Activated T-helper 1 cell treated with anti-CD3 and anti-CD28 coated beads, Interleukin-12 subunit alpha, Interleukin-12 subunit beta, Interleukin-2, Interleukin-4 antibody, amounts not matched to agents 30 ng/mL and 10 ng/mL and 1 ng/mL, durations not matched to agents 14 hours and 24 hours and 36 hours (primary cell): ENCODE measurements around the gene FRAS1. TPM values are rescaled to one million over a fixed set of nuclear protein-coding genes. Genes with fewer than 3 reads are reported as not detected.

Source experiments
- DNase-seq: peaks from one replicate; pipeline ENCODE4 v3.0.0; 2021; ENCODE audit warnings: low spot score
- H3K27ac Mint-ChIP-seq: one replicate; pipeline ENCODE4 v1.8.0; 2021; ENCODE audit warnings: mild to moderate bottlenecking, mixed read lengths
- H3K27me3 Mint-ChIP-seq: one replicate; pipeline ENCODE4 v1.8.0; 2022; ENCODE audit warnings: mild to moderate bottlenecking, moderate library complexity, mixed read lengths; ENCODE audit not compliant: insufficient read depth
- H3K36me3 Mint-ChIP-seq: one replicate; pipeline ENCODE4 v1.8.0; 2021; ENCODE audit warnings: low read depth, mixed read lengths
- H3K4me1 Mint-ChIP-seq: one replicate; pipeline ENCODE4 v1.8.0; 2021; ENCODE audit warnings: low read depth, mixed read lengths
- H3K4me3 Mint-ChIP-seq: one replicate; pipeline ENCODE4 v1.8.0; 2021; ENCODE audit warnings: mild to moderate bottlenecking, moderate library complexity, mixed read lengths
- H3K9me3 Mint-ChIP-seq: one replicate; pipeline ENCODE4 v1.8.0; 2021; ENCODE audit warnings: mixed read lengths
- intact Hi-C: fragments of 100-400 bp; cut with micrococcal nuclease; formaldehyde crosslinking; loops from one replicate; pipeline ENCODE4 v1.15.1; 2024
- total RNA-seq: library from RNA; stranded (reverse); gene quantifications from 2 replicates; pipeline ENCODE4 v1.2.3, GENCODE V29; 2022

FRAS1 gene
- total RNA-seq, 1 donor from 2014 or later, result not detected

DNA sequence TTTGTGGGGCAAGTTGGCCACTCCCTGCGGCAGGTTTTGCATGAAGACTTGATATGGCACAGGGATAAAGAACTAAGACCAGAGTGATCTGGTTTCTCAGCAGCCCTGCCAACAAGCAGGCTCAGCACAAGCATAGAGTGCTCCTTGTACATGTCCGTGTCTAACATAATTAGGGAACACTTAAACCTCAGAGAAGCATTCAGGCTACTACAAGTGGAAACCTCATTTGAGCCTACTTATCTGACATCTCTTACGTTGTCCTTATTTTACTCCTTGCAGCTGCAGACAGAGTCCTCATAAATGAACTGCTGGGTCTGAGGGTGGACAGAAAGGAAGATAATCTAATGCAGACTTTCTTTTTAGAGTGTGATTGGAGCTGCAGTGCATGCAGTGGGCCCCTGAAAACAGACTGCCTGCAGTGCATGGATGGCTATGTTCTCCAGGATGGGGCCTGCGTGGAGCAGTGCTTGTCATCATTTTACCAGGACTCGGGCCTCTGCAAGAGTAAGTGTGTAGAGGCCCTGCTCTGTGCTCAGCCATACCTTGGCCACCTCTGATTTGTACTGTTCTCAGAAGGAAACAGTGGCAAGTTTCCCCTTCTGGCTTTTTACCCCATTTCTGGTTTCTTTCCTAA, 315.3 kb downstream of the FRAS1 start:
- no peak for DNase-seq
- Mint-ChIP-seq H3K9me3 (no peaks in the 10 kb centered on the region), H3K27ac (no peak overlapping the region), H3K36me3 (no peaks in the 10 kb centered on the region), H3K4me3 (no peak overlapping the region), H3K27me3 (peaks cover 2% of the 10 kb centered on the region), H3K4me1 (no peaks in the 10 kb centered on the region)
- intact Hi-C loops, result no loop called here

DNA sequence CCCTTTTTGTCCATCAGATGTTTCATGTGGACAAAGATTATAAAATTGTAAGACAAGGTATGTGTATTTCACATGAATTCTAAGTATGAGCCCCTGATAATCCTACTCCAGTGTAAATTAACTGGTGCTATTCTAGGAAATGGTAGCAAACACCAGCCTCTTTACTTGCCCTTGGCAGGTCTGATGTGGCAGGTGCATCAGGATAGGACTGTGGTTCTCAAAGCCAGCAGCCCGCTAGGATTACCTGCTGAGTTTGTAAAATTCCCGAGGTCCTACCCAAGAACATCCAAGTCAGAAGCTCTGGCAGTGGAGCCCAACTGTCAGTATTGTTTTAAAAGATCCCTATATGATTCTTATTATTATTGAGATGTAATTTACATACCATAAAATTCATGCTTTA, 320.4 kb downstream of the FRAS1 start:
- no peak overlapping the region for H3K4me3 Mint-ChIP-seq
- H3K4me1 Mint-ChIP-seq, result no peaks in the 10 kb centered on the region
- H3K27me3 Mint-ChIP-seq, result no peaks in the 10 kb centered on the region
- no peak overlapping the region for H3K27ac Mint-ChIP-seq
- H3K9me3 Mint-ChIP-seq, result no peaks in the 10 kb centered on the region
- H3K36me3 Mint-ChIP-seq, result no peaks in the 10 kb centered on the region
- intact Hi-C loops, result no loop called here
- no peak for DNase-seq

GRCh38 chr4:78379040-78379439, 321.9 kb downstream of the FRAS1 start:
- DNase-seq, result no peak
- intact Hi-C loops, result no loop called here
- no peaks in the 10 kb centered on the region for H3K27me3 Mint-ChIP-seq
- H3K9me3 Mint-ChIP-seq, result no peaks in the 10 kb centered on the region
- no peak overlapping the region for H3K4me3 Mint-ChIP-seq
- H3K4me1 Mint-ChIP-seq, result no peaks in the 10 kb centered on the region
- H3K36me3 Mint-ChIP-seq, result no peaks in the 10 kb centered on the region
- no peak overlapping the region for H3K27ac Mint-ChIP-seq

DNA sequence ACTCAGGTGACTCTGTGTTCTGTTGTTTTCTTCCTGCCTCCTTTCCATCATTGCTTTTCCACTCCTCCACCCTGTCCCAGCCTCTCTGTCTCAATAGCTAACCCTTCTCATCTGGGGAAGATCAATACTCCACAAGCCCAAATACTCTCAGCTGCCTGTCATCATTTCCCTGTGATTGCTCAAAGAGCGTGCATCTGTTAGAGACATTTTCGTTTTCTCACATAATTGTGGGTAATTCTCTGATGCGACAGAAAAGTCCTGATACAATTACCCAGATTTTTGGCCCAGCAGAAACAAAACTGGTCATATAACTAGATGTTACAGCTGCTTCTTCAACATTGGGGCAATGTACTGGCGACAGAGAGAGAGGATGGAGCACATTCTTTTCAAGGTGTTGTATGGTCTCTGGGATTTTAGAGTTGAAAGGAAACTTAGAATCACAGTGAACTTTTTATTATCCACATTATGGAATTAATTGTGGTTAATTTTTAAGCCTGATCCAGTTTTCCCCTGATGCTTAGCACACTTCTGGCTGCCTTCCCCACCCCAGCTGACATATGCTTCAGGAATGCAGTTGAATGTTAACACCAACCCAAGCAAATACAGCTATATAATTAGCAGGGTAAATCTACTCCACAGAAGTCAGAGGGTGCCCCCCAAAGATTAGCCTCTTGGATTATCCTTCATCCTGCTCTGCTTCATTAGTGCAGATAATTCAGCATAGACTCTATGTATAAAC, 323.0 kb downstream of the FRAS1 start:
- H3K4me1 Mint-ChIP-seq, result no peaks in the 10 kb centered on the region
- no peak overlapping the region for H3K27ac Mint-ChIP-seq
- no peak overlapping the region for H3K4me3 Mint-ChIP-seq
- H3K9me3 Mint-ChIP-seq, result no peaks in the 10 kb centered on the region
- no peaks in the 10 kb centered on the region for H3K36me3 Mint-ChIP-seq
- no peak for DNase-seq
- H3K27me3 Mint-ChIP-seq, result no peaks in the 10 kb centered on the region
- intact Hi-C loops, result no loop called here

GRCh38 chr4:78386679-78387078, 329.6 kb downstream of the FRAS1 start:
- no peak overlapping the region for H3K4me3 Mint-ChIP-seq
- H3K36me3 Mint-ChIP-seq, result no peaks in the 10 kb centered on the region
- peaks cover 9% of the 10 kb centered on the region for H3K27me3 Mint-ChIP-seq
- no peaks in the 10 kb centered on the region for H3K9me3 Mint-ChIP-seq
- H3K4me1 Mint-ChIP-seq, result no peaks in the 10 kb centered on the region
- H3K27ac Mint-ChIP-seq, result no peak overlapping the region
- DNase-seq, result no peak
- intact Hi-C loops, result no loop called here

DNA sequence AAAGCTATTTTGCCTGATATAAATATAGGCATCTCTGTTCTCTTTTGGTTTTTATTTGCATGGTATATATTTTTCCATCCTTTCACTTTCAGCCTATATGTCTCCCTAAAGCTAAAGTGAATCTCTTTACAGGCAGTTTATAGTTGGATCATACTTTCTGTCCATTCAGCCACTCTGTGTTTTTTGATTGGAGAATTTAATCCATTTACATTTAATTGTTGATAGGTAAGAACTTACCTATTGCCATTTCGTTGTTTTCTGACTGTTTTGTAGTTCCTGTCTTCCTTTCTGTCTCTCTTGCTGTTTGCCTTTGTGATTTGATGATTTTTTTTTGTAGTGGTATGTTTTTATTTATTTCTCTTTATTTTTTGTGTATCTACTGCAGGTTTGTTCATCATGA, 338.5 kb downstream of the FRAS1 start:
- Mint-ChIP-seq H3K4me3 (no peak overlapping the region), H3K9me3 (peaks cover 10% of the 10 kb centered on the region), H3K36me3 (no peaks in the 10 kb centered on the region), H3K27me3 (peaks cover 21% of the 10 kb centered on the region), H3K4me1 (no peaks in the 10 kb centered on the region), H3K27ac (no peak overlapping the region)
- intact Hi-C loops, result no loop called here
- no peak for DNase-seq

- Mint-ChIP-seq H3K9me3 (peaks cover 10% of the 10 kb centered on the region), H3K4me1 (no peaks in the 10 kb centered on the region)
Observed at GRCh38 chr4:78396613-78397291, 339.6 kb downstream of the FRAS1 start.

GRCh38 chr4:78397292-78397630, 340.1 kb downstream of the FRAS1 start:
- intact Hi-C loops, result no loop called here
- no peaks in the 10 kb centered on the region for H3K36me3 Mint-ChIP-seq
- no peaks in the 10 kb centered on the region for H3K4me1 Mint-ChIP-seq
- no peak for DNase-seq
- peaks cover 18% of the 10 kb centered on the region for H3K27me3 Mint-ChIP-seq
- no peak overlapping the region for H3K27ac Mint-ChIP-seq
- no peak overlapping the region for H3K4me3 Mint-ChIP-seq
- H3K9me3 Mint-ChIP-seq, result peaks cover 10% of the 10 kb centered on the region

More at GRCh38 chr4:78396613-78397291, 339.6 kb downstream of the FRAS1 start:
- H3K4me3 Mint-ChIP-seq, result no peak overlapping the region
- H3K36me3 Mint-ChIP-seq, result no peaks in the 10 kb centered on the region
- no peak for DNase-seq
- H3K27ac Mint-ChIP-seq, result no peak overlapping the region
- intact Hi-C loops, result no loop called here
- peaks cover 18% of the 10 kb centered on the region for H3K27me3 Mint-ChIP-seq

GRCh38 chr4:78409612-78410202, 352.6 kb downstream of the FRAS1 start:
- Mint-ChIP-seq H3K27me3 (peaks cover 4% of the 10 kb centered on the region), H3K9me3 (no peaks in the 10 kb centered on the region), H3K4me3 (no peak overlapping the region), H3K27ac (no peak overlapping the region), H3K4me1 (no peaks in the 10 kb centered on the region), H3K36me3 (no peaks in the 10 kb centered on the region)
- intact Hi-C loops, result no loop called here
- no peak for DNase-seq

DNA sequence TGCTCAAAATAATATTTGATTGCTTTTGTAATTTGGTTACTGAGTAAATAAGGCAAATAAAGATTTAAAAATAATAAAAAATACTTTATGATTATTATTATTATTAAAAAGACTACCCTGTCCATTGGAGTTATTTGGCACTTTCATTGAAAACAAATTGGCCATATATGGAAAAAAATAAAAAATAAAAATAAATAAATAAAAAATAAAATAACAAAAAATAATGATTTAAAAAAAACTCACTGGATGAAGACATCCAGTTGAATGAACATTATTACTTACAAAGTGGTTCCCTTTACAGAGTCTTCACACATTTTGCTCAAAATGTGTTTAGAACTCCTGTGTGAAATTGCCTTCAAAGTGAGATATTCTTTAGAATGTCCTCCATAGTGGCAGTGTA, 353.1 kb downstream of the FRAS1 start:
- Mint-ChIP-seq H3K4me1 (no peaks in the 10 kb centered on the region), H3K27me3 (peaks cover 4% of the 10 kb centered on the region), H3K27ac (no peak overlapping the region)

DNA sequence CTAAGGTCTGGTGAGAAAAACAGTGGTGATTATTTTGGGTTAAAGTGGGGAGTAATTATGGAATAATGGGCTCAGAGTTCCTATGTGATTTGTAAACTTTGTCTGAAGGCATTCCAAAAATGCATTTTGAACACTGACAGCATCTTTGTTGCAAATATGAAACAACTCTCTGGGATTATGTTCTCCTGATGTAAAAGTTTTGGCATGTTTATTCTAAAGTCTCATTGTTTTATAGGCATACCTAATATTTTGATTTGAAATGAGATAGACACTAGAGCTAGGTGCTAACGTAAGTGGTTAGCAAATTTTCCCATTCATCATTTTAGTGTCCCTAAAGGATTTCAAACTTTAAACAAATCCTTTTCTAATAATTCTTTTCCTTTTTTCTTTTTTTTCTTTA, 353.6 kb downstream of the FRAS1 start:
- no peak overlapping the region for H3K4me3 Mint-ChIP-seq
- no peaks in the 10 kb centered on the region for H3K4me1 Mint-ChIP-seq
- no peaks in the 10 kb centered on the region for H3K36me3 Mint-ChIP-seq
- intact Hi-C loops, result no loop called here
- no peaks in the 10 kb centered on the region for H3K9me3 Mint-ChIP-seq
- H3K27me3 Mint-ChIP-seq, result peaks cover 4% of the 10 kb centered on the region
- no peak for DNase-seq
- H3K27ac Mint-ChIP-seq, result no peak overlapping the region

More for the DNA sequence above, 353.1 kb downstream of the FRAS1 start:
- no peak for DNase-seq
- H3K9me3 Mint-ChIP-seq, result no peaks in the 10 kb centered on the region
- intact Hi-C loops, result no loop called here
- H3K36me3 Mint-ChIP-seq, result no peaks in the 10 kb centered on the region
- no peak overlapping the region for H3K4me3 Mint-ChIP-seq

GRCh38 chr4:78414116-78414515, 357.0 kb downstream of the FRAS1 start:
- Mint-ChIP-seq H3K27me3 (peaks cover 6% of the 10 kb centered on the region), H3K9me3 (no peaks in the 10 kb centered on the region), H3K4me1 (no peaks in the 10 kb centered on the region), H3K4me3 (no peak overlapping the region), H3K36me3 (no peaks in the 10 kb centered on the region), H3K27ac (no peak overlapping the region)
- DNase-seq, result no peak
- intact Hi-C loops, result no loop called here

DNA sequence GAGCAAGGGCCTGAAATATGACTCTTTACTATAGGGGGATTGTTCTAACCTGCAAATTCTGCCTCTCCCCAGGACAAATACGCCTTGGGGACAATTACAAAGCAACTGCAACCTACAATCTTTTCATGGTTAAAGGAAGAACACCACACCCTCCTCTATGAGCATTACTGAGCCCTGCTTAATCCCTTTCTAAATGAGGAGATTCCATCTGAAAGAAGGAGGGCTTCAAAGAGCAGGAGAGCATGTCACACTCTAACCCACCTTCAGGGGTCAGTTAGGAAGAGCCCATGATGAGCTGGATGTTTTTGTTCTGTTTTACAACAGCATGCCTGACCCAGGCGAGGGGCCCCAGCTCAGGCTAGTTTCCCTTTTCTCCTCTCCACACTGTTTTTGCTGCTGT, 360.5 kb downstream of the FRAS1 start:
- intact Hi-C loops, result no loop called here
- no peaks in the 10 kb centered on the region for H3K9me3 Mint-ChIP-seq
- H3K27me3 Mint-ChIP-seq, result peaks cover 6% of the 10 kb centered on the region
- H3K27ac Mint-ChIP-seq, result no peak overlapping the region
- no peaks in the 10 kb centered on the region for H3K4me1 Mint-ChIP-seq
- DNase-seq, result no peak
- no peaks in the 10 kb centered on the region for H3K36me3 Mint-ChIP-seq
- H3K4me3 Mint-ChIP-seq, result no peak overlapping the region
